ENCODE results near the gene ARFGEF3. TPM values are rescaled to one million over a fixed set of nuclear protein-coding genes. Genes with fewer than 3 reads are reported as not detected.

ARFGEF3 gene
- total RNA-seq, 3 donors from 2014 or later (not counting 1 experiment from before 2014, with no cell fraction given), result 0.05 to 0.09 TPM; not detected in 1

GRCh38 chr6:138222901-138223546, 61.3 kb downstream of the ARFGEF3 start:
- H3K4me1 ChIP-seq (ENCODE audit: control insufficient read depth, insufficient read depth, low read length), result no peaks in the 10 kb centered on the region
- no peaks in the 10 kb centered on the region for H3K9me3 ChIP-seq (ENCODE audit: control insufficient read depth, insufficient read depth, low read length)
- H3K27ac Mint-ChIP-seq, result no peak overlapping the region
- peaks cover 12 to 30% of the 10 kb centered on the region in 2 donors for H3K27me3 Mint-ChIP-seq (ENCODE audit: low read depth in 2 of 2)
- H3K4me3 ChIP-seq (ENCODE audit: low read length), result no peak overlapping the region
- ATAC-seq (no peak), DNase-seq (no peak)
- H3K4me3 Mint-ChIP-seq, result no peak overlapping the region
- H3K36me3 ChIP-seq (ENCODE audit: control insufficient read depth, insufficient read depth, low read length), result no peaks in the 10 kb centered on the region
- H3K27ac ChIP-seq (ENCODE audit: low read length), result no peak overlapping the region
- H3K27me3 ChIP-seq (ENCODE audit: control insufficient read depth, insufficient read depth, low read length), result no peaks in the 10 kb centered on the region
- intact Hi-C loops (cut with micrococcal nuclease), result no loop called here
- H3K36me3 Mint-ChIP-seq, result no peaks in the 10 kb centered on the region
- no peaks in the 10 kb centered on the region for H3K9me3 Mint-ChIP-seq
- TF ChIP-seq CTCF (IDR thresholded peaks at IDR 0.05), result no peak
- H3K4me1 Mint-ChIP-seq, result no peaks in the 10 kb centered on the region
- 68% methylated on average over 4 of the region's 4 CpGs for WGBS (ENCODE audit: insufficient coverage)

GRCh38 chr6:138225953-138226352, 64.2 kb downstream of the ARFGEF3 start:
- TF ChIP-seq CTCF (IDR thresholded peaks at IDR 0.05), result no peak
- DNase-seq, result no peak
- Histone ChIP-seq H3K4me3 (ENCODE audit: low read length) (no peak overlapping the region), H3K27ac (ENCODE audit: low read length) (no peak overlapping the region), H3K4me1 (ENCODE audit: control insufficient read depth, insufficient read depth, low read length) (no peaks in the 10 kb centered on the region), H3K36me3 (ENCODE audit: control insufficient read depth, insufficient read depth, low read length) (no peaks in the 10 kb centered on the region), H3K27me3 (ENCODE audit: control insufficient read depth, insufficient read depth, low read length) (no peaks in the 10 kb centered on the region), H3K9me3 (ENCODE audit: control insufficient read depth, insufficient read depth, low read length) (no peaks in the 10 kb centered on the region)
- no peak overlapping the region for H3K4me3 Mint-ChIP-seq
- 85% methylated on average over 4 of the region's 4 CpGs for WGBS (ENCODE audit: insufficient coverage)
- intact Hi-C loops (cut with micrococcal nuclease), result no loop called here
- peaks cover 11 to 25% of the 10 kb centered on the region in 2 donors for H3K27me3 Mint-ChIP-seq (ENCODE audit: low read depth in 2 of 2)
- no peaks in the 10 kb centered on the region for H3K36me3 Mint-ChIP-seq
- H3K27ac Mint-ChIP-seq, result no peak overlapping the region
- H3K9me3 Mint-ChIP-seq, result no peaks in the 10 kb centered on the region
- H3K4me1 Mint-ChIP-seq, result no peaks in the 10 kb centered on the region
- no peak for ATAC-seq

DNA sequence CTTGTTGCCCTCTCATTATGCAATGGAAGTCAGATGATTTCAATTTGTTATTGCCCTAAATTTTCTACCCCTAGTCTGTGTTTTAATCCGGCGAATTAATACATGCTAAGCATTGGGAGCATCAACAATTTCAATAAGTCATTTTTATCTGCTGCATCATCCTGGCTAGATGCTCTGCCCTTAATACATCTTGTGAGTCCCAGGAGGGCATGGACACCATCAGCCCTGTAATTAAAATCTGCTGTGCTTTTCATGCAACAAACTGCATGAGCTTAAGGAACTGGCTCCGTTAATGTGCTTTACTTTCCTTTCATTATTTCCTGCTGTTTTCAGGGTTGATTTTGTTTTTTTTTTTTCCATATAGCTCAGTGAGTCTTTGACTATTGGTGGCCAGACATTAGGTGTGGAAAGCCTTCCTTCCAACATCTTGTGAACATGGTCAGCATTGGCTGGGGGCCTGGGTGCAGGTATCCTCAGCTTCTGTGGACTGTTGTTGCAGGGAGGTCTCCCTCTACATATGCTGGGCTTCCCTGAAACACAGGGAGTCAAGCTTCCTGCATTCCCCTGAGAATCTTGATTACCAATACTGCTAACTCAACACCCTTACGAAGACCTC, 65.1 kb downstream of the ARFGEF3 start:
- H3K27me3 ChIP-seq (ENCODE audit: control insufficient read depth, insufficient read depth, low read length), result no peaks in the 10 kb centered on the region
- Mint-ChIP-seq H3K27me3 (ENCODE audit: low read depth in 2 of 2) (peaks cover 11 to 27% of the 10 kb centered on the region in 2 donors), H3K9me3 (no peaks in the 10 kb centered on the region), H3K27ac (no peak overlapping the region), H3K4me1 (no peaks in the 10 kb centered on the region), H3K36me3 (no peaks in the 10 kb centered on the region), H3K4me3 (no peak overlapping the region)
- no peak for DNase-seq
- 93% methylated on average over 4 of the region's 4 CpGs for WGBS (ENCODE audit: insufficient coverage)
- TF ChIP-seq CTCF (IDR thresholded peaks at IDR 0.05), result no peak
- no peak for ATAC-seq
- no peak overlapping the region for H3K27ac ChIP-seq (ENCODE audit: low read length)
- intact Hi-C loops (cut with micrococcal nuclease), result no loop called here
- H3K36me3 ChIP-seq (ENCODE audit: control insufficient read depth, insufficient read depth, low read length), result no peaks in the 10 kb centered on the region
- H3K4me3 ChIP-seq (ENCODE audit: low read length), result no peak overlapping the region
- no peaks in the 10 kb centered on the region for H3K9me3 ChIP-seq (ENCODE audit: control insufficient read depth, insufficient read depth, low read length)
- H3K4me1 ChIP-seq (ENCODE audit: control insufficient read depth, insufficient read depth, low read length), result no peaks in the 10 kb centered on the region

Data from natural killer cell (primary cell).